ENCODE data around the gene IQCN. TPM values are rescaled to one million over a fixed set of nuclear protein-coding genes. Genes with fewer than 3 reads are reported as not detected.

IQCN gene
- polyA plus RNA-seq, 10 donors = 1.5 to 5.5 (median 3.0) TPM

- DNase-seq = no peak
These were observed 29.0 kb downstream of the IQCN start for GRCh38 chr19:18245297-18245696.

GRCh38 chr19:18239303-18239702 is 34.9 kb downstream of the IQCN start:
- DNase-seq = no peak

GRCh38 chr19:18234194-18234593 is 40.1 kb downstream of the IQCN start:
- no peak for DNase-seq

- DNase-seq = peak in 2 of 3 donors; percentile 53 to 75
These were observed 40.9 kb downstream of the IQCN start for GRCh38 chr19:18233224-18233825.

GRCh38 chr19:18232540-18233223 is 41.6 kb downstream of the IQCN start:
- DNase-seq = no peak

- DNase-seq = no peak
These were observed 42.5 kb downstream of the IQCN start for GRCh38 chr19:18231775-18232174.

- DNase-seq = no peak
These were observed 43.1 kb downstream of the IQCN start for GRCh38 chr19:18230941-18231734.

GRCh38 chr19:18229915-18230314 is 44.3 kb downstream of the IQCN start:
- DNase-seq = no peak

- no peak for DNase-seq
These were observed 44.8 kb downstream of the IQCN start for GRCh38 chr19:18229474-18229873.

GRCh38 chr19:18227781-18228271 is 46.4 kb downstream of the IQCN start:
- DNase-seq = no peak

GRCh38 chr19:18226956-18227780 is 47.1 kb downstream of the IQCN start:
- no peak for DNase-seq

GRCh38 chr19:18225702-18226468 is 48.4 kb downstream of the IQCN start, which contains the start of gene PDE4C:
TSS of gene PDE4C (minus strand) at chr19:18226438. CDS start at chr19:18226415, 23 bp downstream.
- peak in 1 of 3 donors; percentile 77 for DNase-seq

GRCh38 chr19:18225355-18225701 is 48.9 kb downstream of the IQCN start:
- no peak for DNase-seq

- DNase-seq = peak; percentile 95 to 98 (median 97)
These were observed 49.5 kb downstream of the IQCN start for GRCh38 chr19:18224525-18225354.

- no peak for DNase-seq
These were observed 50.3 kb downstream of the IQCN start for GRCh38 chr19:18223860-18224524.

GRCh38 chr19:18221815-18222725 is 52.2 kb downstream of the IQCN start:
- no peak for DNase-seq

- DNase-seq = no peak
These were observed 53.5 kb downstream of the IQCN start for GRCh38 chr19:18220632-18221275.

All from muscle of back (tissue), 11 donors.